Ovary (tissue), 3 donors: ENCODE measurements around the gene OGA.

Source experiments
- CTCF ChIP-seq, 3 donors: fragments of 450-650 bp in 2 of 3; fragments of 200-600 bp in 1 of 3; IDR thresholded peaks; one replicate each; pipeline versions ENCODE4 v1.5.1 to v1.8.0; 2016 to 2022; ENCODE audit warnings: antibody characterized with exemption in 3 of 3, mild to moderate bottlenecking in 1 of 3
- EP300 ChIP-seq: sonication (generic); formaldehyde crosslinking; IDR thresholded peaks from one replicate; pipeline ENCODE4 v1.6.1; 2017; ENCODE audit warnings: antibody characterized with exemption
- POLR2A ChIP-seq: fragments of 450-650 bp; IDR thresholded peaks from one replicate; pipeline ENCODE4 v1.6.1; 2017; ENCODE audit warnings: antibody characterized with exemption, mild to moderate bottlenecking, moderate library complexity
- donor health status: DM: no; HTN: no; CAD: no.

GRCh38 chr10:101830322-101831168 is 12.3 kb upstream of the OGA start:
- TF ChIP-seq CTCF (IDR thresholded peaks at IDR 0.05), result no peak
- no peak for TF ChIP-seq POLR2A
- TF ChIP-seq EP300, result no peak
